Central memory CD8-positive, alpha-beta T cell (primary cell): ENCODE results near the gene AJM1.
"Not testable (repeated sequence)": the region's sequence is repeated elsewhere in the genome, so short reads cannot be mapped to it uniquely, and the experiment has no call there.

Experiments used
- ATAC-seq: fragments of 150-1000 bp; cut with Tn5 transposase; replicated peaks from 2 replicates; pipeline ENCODE4 v1.10.0; 2022; ENCODE audit warnings: mild to moderate bottlenecking, moderate FRiP score, moderate number of reproducible peaks; ENCODE audit not compliant: poor library complexity, severe bottlenecking; ENCODE audit errors: extremely low read depth
- DNase-seq, 2 donors: peaks; one replicate each; pipeline ENCODE4 v3.0.0; 2021; ENCODE audit warnings: low spot score in 2 of 2
- H3K27ac Mint-ChIP-seq: one replicate; pipeline ENCODE4 v1.8.0; 2022; ENCODE audit warnings: low read depth, mild to moderate bottlenecking, moderate library complexity, mixed read lengths
- H3K27me3 Mint-ChIP-seq: one replicate; pipeline ENCODE4 v1.8.0; 2022; ENCODE audit warnings: mixed read lengths
- H3K36me3 Mint-ChIP-seq: one replicate; pipeline ENCODE4 v1.8.0; 2022; ENCODE audit warnings: mild to moderate bottlenecking, moderate library complexity, mixed read lengths; ENCODE audit not compliant: insufficient read depth
- H3K4me1 Mint-ChIP-seq: one replicate; pipeline ENCODE4 v1.8.0; 2022; ENCODE audit warnings: mixed read lengths
- H3K4me3 Mint-ChIP-seq: one replicate; pipeline ENCODE4 v1.8.0; 2022; ENCODE audit warnings: mild to moderate bottlenecking, moderate library complexity, mixed read lengths
- H3K9me3 Mint-ChIP-seq: one replicate; pipeline ENCODE4 v1.8.0; 2022; ENCODE audit warnings: mixed read lengths

The AJM1 gene

GRCh38 chr9:136829981-136830885, 12.0 kb upstream of the AJM1 start:
- Mint-ChIP-seq H3K27me3 (no peaks in the 10 kb centered on the region), H3K9me3 (no peaks in the 10 kb centered on the region), H3K4me3 (no peak overlapping the region), H3K27ac (no peak overlapping the region), H3K36me3 (peaks cover 16% of the 10 kb centered on the region), H3K4me1 (no peaks in the 10 kb centered on the region)
- no peak for ATAC-seq
- DNase-seq: no peak

GRCh38 chr9:136831002-136831719, 11.1 kb upstream of the AJM1 start:
- ATAC-seq (no peak), DNase-seq (no peak)
- Mint-ChIP-seq H3K36me3 (peaks cover 12% of the 10 kb centered on the region), H3K4me3 (no peak overlapping the region), H3K4me1 (no peaks in the 10 kb centered on the region), H3K27me3 (no peaks in the 10 kb centered on the region), H3K9me3 (no peaks in the 10 kb centered on the region), H3K27ac (no peak overlapping the region)

- Mint-ChIP-seq H3K27ac (no peak overlapping the region), H3K4me3 (no peak overlapping the region), H3K9me3 (no peaks in the 10 kb centered on the region), H3K27me3 (no peaks in the 10 kb centered on the region), H3K4me1 (no peaks in the 10 kb centered on the region), H3K36me3 (peaks cover 12% of the 10 kb centered on the region)
- DNase-seq: no peak
- no peak for ATAC-seq
These were observed 10.6 kb upstream of the AJM1 start for GRCh38 chr9:136831720-136832104.

GRCh38 chr9:136832581-136832980, 9.7 kb upstream of the AJM1 start:
- Mint-ChIP-seq H3K9me3 (no peaks in the 10 kb centered on the region), H3K36me3 (peaks cover 12% of the 10 kb centered on the region), H3K27ac (no peak overlapping the region), H3K4me3 (no peak overlapping the region), H3K4me1 (no peaks in the 10 kb centered on the region), H3K27me3 (no peaks in the 10 kb centered on the region)
- no peak for DNase-seq
- ATAC-seq: no peak

- H3K27me3 Mint-ChIP-seq, H3K4me1 Mint-ChIP-seq, DNase-seq, H3K4me3 Mint-ChIP-seq, H3K27ac Mint-ChIP-seq, ATAC-seq, H3K9me3 Mint-ChIP-seq: not testable (repeated sequence)
- peaks cover 12% of the 10 kb centered on the region for H3K36me3 Mint-ChIP-seq
These were observed 8.8 kb upstream of the AJM1 start for GRCh38 chr9:136833381-136834048.

GRCh38 chr9:136835162-136835931, 6.9 kb upstream of the AJM1 start:
- peaks cover 7% of the 10 kb centered on the region for H3K4me1 Mint-ChIP-seq
- H3K4me3 Mint-ChIP-seq: no peak overlapping the region
- H3K27ac Mint-ChIP-seq: no peak overlapping the region
- DNase-seq: no peak
- no peaks in the 10 kb centered on the region for H3K27me3 Mint-ChIP-seq
- no peak for ATAC-seq
- no peaks in the 10 kb centered on the region for H3K9me3 Mint-ChIP-seq
- H3K36me3 Mint-ChIP-seq: peaks cover 12% of the 10 kb centered on the region

GRCh38 chr9:136835932-136836904, 6.1 kb upstream of the AJM1 start:
- H3K27ac Mint-ChIP-seq: no peak overlapping the region
- peaks cover 11% of the 10 kb centered on the region for H3K36me3 Mint-ChIP-seq
- no peak for ATAC-seq
- peaks cover 7% of the 10 kb centered on the region for H3K4me1 Mint-ChIP-seq
- no peak for DNase-seq
- no peak overlapping the region for H3K4me3 Mint-ChIP-seq
- no peaks in the 10 kb centered on the region for H3K27me3 Mint-ChIP-seq
- no peaks in the 10 kb centered on the region for H3K9me3 Mint-ChIP-seq

GRCh38 chr9:136837146-136837855, 5.0 kb upstream of the AJM1 start:
- peaks cover 8% of the 10 kb centered on the region for H3K36me3 Mint-ChIP-seq
- DNase-seq (no peak), ATAC-seq (no peak)
- no peaks in the 10 kb centered on the region for H3K27me3 Mint-ChIP-seq
- peaks cover 10% of the 10 kb centered on the region for H3K4me1 Mint-ChIP-seq
- H3K27ac Mint-ChIP-seq: no peak overlapping the region
- no peak overlapping the region for H3K4me3 Mint-ChIP-seq
- H3K9me3 Mint-ChIP-seq: no peaks in the 10 kb centered on the region

GRCh38 chr9:136837856-136838277, 4.4 kb upstream of the AJM1 start:
- H3K4me3 Mint-ChIP-seq, H3K36me3 Mint-ChIP-seq, DNase-seq, ATAC-seq, H3K27me3 Mint-ChIP-seq, H3K9me3 Mint-ChIP-seq, H3K27ac Mint-ChIP-seq: not testable (repeated sequence)
- H3K4me1 Mint-ChIP-seq: peaks cover 12% of the 10 kb centered on the region

- H3K4me3 Mint-ChIP-seq: no peak overlapping the region
- H3K9me3 Mint-ChIP-seq: no peaks in the 10 kb centered on the region
- H3K4me1 Mint-ChIP-seq: peaks cover 12% of the 10 kb centered on the region
- DNase-seq (no peak), ATAC-seq (no peak)
- peaks cover 14% of the 10 kb centered on the region for H3K36me3 Mint-ChIP-seq
- no peak overlapping the region for H3K27ac Mint-ChIP-seq
- no peaks in the 10 kb centered on the region for H3K27me3 Mint-ChIP-seq
These were observed 3.7 kb upstream of the AJM1 start for GRCh38 chr9:136838314-136839228.
